DMS53 (cell line): Measurements from ENCODE around the gene RAVER2.
A peak's percentile ranks its signal among the peaks of the same experiment; 100 is the strongest.
"Not testable (repeated sequence)": the region's sequence is repeated elsewhere in the genome, so short reads cannot be mapped to it uniquely, and the experiment has no call there.

ENCODE experiments used
- DNase-seq: peaks from one replicate; lab custom pipeline; 2025; lab: John Stamatoyannopoulos, UW

Gene RAVER2, protein sequence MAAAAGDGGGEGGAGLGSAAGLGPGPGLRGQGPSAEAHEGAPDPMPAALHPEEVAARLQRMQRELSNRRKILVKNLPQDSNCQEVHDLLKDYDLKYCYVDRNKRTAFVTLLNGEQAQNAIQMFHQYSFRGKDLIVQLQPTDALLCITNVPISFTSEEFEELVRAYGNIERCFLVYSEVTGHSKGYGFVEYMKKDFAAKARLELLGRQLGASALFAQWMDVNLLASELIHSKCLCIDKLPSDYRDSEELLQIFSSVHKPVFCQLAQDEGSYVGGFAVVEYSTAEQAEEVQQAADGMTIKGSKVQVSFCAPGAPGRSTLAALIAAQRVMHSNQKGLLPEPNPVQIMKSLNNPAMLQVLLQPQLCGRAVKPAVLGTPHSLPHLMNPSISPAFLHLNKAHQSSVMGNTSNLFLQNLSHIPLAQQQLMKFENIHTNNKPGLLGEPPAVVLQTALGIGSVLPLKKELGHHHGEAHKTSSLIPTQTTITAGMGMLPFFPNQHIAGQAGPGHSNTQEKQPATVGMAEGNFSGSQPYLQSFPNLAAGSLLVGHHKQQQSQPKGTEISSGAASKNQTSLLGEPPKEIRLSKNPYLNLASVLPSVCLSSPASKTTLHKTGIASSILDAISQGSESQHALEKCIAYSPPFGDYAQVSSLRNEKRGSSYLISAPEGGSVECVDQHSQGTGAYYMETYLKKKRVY

DNA sequence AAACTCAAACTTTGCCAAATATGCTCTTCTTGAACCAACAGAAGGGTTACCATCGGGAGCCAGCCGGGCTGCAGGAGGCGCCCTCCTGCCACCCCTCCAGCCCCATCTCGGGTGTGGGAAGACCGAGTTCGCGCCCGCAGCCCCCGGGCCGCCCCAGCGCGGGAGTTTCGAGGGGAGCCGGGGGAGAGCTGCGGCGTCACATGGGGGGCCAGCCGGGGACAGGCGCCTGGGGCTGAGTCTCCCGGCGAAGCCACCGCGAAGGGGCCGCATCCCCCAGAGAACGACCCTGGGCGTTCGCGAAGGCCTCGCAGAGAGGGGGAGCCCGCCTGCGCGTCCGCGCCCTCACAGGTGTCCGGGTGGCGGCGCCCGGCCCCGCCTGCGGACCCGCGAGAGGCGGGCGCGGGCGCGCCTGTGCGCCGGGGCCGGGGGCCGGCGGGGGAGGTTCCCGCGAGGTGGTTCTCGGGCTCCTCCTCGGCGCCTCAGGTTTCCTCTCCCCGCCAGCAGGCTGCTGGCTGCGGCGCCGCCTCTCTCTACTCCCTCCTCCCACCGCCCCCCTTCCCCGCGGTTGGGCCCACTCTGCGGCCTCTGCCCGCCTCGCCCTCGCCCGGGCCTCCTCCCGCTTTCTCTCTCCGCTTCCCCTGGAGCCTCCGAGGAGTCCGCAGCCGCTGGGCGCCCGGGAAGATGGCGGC is at the start of gene RAVER2:
TSS of gene RAVER2 (plus strand) at position 584 of the 689 bp plus-strand sequence. CDS start at position 682, 98 bp downstream.
- peak; percentile 93 for DNase-seq

DNA sequence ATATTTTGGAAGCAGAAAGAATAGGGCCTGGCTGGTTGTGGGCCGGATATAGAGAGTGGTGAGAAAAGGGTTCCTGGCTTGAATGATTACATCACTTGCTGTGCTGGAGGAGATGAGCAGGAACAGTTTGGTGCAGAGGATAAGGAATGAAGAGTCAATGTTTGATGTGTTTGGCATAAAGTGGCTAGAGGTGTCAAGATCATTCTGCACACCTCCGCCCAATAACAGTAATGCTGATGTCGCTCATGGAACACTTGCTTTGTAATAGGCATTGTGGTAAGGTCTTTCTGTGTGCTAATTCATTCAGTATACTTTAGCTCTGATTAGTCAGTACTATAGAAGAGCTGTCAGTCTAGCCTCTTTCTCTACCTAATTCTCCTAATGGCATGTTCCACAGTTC is 48.0 kb upstream of the RAVER2 start:
- no peak for DNase-seq

DNA sequence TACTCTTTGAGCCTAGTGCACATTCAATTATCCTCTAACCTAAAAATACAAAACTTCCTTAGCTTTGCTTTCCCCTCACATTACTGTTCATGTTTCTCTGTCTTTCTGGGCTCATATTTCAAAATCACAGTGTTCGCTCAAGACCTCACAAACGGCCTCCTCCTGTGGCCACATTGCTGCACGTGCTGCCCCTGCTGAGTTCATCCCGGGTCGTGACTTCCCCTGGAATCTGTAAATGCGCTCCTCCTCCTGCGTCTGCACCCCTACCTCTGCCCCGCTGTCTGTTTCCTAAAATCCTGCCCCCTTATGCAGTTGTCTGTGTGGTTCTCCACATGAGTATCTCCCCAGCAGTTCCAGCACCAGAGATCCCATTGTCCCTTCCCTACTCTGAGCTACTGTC is 45.5 kb upstream of the RAVER2 start:
- DNase-seq, result no peak

DNA sequence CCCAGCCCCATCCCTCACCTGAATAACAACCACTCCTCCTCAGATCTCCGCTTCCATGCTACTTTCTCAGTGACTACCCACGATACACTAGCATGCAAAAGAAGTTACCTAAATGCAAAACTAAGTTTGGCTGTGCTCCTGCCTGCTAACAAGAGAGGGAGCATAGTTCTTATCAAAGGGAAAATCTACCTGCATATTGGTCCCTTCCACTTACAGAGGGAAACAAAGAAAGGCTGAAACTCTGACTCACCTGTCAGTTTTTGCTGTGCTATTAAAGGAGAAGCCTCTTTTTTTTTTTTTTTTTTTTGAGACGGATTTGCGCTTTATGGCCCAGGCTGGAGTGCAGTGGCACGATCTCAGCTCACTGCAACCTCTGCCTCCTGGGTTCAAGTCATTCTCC is 43.8 kb upstream of the RAVER2 start:
- peak; percentile 54 for DNase-seq

DNA sequence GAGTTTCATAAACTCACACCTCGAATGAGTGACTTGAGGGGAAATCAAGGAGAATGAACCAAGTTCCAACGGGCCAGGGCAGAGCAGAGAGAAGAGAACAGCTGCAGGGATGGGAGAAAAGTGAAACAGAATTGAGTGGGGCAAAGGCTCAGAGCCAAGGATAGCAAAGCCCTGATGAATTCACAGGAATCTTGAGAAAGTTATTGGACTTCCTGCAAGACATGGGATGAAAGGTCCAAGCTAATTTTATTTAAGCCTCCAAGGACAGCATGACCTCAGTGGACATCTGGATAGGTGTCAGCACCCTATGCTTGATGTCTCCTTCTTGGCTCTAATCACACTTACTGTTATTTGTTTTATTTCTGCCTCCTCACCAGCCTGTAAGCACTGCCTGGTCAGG is 43.0 kb upstream of the RAVER2 start:
- no peak for DNase-seq

DNA sequence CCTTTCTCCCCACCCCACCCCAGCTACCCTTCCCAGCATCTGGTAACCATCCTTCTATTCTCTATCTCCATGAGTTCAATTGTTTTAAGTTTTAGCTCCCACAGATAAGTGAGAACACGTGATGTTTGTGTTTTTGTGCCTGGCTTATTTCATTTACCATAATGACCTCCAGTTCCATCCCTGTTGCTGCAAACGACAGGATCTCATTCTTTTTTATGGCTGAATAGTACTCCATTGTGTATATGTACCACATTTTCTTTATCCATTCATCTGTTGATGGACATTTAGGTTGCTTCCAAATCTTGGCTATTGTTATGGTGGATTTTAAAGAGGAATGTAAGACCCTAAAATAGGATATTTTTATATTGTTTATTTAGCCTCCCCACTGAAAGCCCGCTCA is 42.2 kb upstream of the RAVER2 start:
- not testable (repeated sequence) for DNase-seq

DNA sequence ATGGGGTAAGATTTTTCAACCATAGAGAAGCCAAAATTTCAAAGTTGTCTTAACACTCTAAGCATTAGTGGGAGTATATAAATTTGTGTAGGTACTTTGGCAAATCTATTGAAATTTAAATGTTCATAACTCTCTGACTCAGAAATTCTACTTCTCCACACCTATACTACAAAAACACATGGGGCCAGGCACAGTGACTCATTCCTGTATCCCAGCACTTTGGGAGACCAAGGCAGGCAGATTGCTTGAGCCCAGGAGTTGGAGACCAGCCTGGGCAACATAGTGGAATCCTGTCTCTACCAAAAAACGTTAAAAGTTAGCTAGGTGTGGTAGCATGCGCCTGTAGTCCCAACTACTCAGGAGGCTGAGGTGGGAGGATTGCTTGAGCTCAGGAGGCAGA is 41.3 kb upstream of the RAVER2 start:
- DNase-seq, result no peak

DNA sequence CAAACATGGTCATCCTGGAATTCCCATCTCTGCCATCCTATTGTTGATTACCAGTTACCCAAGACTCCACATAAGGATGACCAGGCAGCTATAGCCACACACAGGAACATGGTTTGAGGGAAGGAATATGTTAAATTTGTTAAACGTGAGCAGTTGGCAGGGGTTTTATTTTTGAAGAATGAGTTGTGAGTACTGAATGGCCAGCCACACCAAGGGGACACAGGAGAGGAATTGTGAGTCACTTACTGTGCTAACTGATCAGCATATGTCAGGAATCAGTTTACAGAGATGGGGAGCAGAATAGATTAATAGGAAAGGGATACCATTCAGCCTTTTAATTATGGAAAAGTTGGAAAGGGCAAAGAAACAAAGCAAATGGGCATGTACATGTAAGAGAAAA is 39.3 kb upstream of the RAVER2 start:
- DNase-seq, result no peak

DNA sequence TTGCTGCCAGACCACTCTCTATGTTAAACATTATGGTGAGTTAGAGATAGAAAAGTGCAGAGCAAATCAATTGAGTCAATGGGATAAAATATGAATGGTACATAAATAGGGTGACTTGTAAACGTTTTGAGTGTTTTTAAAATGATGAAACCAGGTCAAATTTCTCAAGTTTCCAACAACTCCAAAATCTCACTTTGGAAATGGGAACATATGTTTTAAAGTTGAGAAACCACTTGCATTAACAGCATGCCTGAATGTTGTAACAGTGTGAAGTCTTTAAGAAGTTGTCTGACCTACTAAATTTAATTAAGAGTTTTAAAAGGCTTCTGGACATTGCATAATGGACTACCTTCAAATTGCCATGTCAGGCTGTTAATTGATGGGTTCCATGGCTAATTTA is 33.6 kb upstream of the RAVER2 start:
- DNase-seq, result no peak

DNA sequence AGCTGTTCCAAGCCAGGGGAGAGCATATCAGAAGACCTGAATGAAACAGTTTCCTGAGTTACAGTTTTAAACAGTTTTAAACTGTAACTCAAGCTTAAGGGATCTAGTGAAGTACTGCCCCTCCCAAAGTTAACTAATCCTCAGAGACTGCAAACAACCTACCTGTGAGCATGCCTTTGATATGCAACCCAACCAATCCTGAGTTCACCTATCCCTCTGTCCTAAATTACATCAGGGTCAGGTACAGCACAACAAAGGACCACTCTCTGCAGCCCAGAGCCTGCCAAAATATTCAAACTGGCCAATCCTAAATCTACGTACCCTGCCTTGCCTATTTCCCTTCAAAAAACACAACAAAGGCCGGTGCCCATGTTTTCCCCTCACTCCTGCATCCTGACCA is 32.8 kb upstream of the RAVER2 start:
- DNase-seq, result no peak

DNA sequence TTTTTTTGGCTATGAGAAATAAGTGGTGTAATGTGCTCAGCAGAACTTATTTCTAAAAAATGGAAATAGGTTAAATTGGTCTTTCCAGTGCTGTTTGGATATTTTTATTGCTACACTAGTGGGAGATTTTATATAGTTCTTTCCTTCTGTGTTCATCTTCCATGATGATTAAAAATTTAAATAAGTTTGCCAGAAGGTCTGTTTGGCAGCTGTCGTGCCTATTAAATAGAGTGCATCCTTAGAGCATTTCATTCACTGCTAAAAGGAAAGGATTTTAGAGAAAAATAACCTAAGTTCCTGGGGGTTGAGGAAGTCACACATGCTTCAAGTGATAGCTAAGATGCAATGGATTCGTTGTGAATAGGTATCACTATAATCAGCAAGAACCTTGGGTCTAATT is 29.7 kb upstream of the RAVER2 start:
- DNase-seq, result no peak

DNA sequence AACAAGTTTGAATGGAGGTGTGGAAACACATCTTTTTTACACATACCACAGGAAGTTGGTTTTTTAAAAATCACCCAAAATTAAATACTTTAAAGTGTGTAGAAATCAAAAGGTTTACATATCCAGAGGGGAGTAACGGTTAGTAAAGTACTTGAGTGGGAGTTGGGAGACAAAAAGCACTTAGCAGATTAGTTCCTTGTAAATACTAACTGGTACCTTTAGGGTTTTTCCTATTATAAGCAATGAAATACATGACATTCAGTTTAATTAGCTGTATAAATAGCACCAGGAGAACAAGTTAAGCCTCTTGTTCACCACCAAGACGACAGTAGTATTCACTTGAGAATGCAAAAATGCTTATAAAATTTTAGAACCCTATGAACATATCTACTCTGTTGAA is 23.7 kb upstream of the RAVER2 start:
- no peak for DNase-seq

DNA sequence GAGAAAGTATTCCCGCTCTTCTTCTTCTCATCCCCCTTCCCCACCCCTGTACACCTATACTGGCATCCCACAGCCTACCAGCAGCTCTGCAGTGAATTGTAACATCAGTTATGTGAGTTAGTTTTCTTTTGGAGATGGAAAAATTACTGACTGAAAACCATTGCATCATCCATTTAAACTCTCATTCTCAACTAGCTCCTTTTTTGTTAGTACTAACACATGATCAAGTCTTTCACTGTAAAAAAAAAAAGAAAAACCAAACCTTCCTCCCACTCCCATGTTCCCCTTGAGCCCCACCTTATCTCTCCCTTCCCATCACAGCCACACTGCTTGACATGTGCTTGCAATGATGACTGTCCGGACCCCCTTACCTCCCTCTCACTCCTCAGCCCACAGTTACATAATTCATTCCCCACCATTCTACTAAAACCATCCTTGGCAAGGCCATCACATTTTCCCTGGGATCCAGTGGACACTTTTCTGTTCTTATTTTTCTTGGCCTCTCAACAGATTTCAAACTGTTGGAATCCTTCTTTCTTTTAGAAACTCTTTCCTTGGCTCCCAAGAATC is 23.2 kb upstream of the RAVER2 start:
- DNase-seq, result no peak

DNA sequence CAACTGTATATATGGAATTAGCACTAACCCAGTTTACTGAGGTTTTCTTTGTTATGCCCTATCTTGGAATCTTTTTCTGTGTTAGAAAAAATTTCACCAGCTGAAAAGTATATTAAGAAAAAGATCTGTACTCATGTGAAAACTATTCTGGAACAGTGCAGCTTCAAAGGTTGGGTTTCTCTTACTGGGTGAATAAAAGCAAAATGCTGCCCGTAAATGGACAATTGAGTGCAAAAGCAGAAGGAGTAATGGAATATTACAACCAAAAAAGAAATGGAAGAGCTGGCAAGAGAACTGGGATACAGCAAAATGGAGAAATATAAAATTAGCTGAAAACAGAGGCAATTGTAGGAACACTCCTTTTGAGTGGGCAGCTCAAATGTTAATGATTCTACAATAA is 17.0 kb upstream of the RAVER2 start:
- DNase-seq, result no peak

DNA sequence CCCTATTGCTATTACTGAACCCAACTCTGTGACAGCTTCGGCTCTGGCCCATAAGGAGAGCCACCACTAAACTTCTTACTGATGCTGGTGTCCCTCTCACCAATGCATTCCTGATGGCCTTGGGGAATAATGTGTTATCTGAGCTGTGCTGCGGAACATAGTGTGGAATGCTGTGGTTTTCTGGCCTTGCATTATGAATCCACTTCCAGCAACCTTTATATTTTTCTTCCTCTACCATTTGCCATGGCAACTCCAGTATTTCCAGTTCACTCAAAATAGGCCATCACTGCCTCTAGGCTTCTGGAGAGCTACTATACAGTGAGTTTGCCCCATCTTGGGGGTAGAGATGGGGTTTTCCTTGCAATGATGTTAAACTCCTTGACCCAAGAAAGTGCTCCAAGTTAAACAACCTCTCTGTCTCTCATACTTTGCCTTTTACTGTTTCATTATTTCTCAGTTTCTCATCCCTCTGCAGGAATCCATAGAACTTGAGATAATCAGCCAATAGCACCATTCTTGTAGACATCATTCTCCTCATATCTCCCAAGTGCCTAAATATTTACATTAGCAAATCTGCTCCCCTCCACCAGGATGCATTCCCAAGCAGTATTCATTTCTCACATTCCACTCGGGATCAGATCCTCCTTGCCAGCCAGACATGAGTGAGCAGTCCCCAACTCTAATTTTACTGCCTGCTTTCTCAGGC is 11.1 kb upstream of the RAVER2 start:
- no peak for DNase-seq

DNA sequence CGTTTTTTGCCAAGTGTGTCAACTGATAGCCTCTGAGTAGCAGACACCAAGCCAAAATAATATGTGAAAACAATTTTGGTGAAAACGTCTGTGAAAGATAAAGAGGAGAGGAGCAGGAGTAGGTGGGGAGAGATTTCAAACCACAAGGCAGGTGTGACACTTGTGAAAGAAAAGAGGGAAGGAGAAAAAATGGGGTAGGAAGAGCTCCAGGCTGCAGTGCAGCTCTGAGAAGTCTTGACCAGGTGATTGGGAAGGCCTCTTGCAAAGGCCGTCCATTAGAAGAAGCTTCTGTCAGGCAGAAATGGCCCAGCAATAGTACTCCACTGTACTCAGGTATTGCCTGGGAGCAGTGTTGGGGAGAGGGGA is 10.6 kb upstream of the RAVER2 start:
- DNase-seq, result no peak

DNA sequence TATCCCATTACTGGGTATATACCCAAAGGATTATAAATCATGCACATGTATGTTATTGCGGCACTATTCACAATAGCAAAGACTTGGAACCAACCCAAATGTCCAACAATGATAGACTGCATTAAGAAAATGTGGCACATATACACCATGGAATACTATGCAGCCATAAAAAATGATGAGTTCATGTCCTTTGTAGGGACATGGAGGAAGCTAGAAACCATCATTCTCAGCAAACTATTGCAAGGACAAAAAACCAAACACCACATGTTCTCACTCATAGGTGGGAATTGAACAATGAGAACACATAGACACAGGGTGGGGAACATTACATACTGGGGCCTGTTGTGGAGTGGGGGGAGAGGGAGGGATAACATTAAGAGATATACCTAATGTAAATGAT is 4.2 kb upstream of the RAVER2 start:
- not testable (repeated sequence) for DNase-seq

DNA sequence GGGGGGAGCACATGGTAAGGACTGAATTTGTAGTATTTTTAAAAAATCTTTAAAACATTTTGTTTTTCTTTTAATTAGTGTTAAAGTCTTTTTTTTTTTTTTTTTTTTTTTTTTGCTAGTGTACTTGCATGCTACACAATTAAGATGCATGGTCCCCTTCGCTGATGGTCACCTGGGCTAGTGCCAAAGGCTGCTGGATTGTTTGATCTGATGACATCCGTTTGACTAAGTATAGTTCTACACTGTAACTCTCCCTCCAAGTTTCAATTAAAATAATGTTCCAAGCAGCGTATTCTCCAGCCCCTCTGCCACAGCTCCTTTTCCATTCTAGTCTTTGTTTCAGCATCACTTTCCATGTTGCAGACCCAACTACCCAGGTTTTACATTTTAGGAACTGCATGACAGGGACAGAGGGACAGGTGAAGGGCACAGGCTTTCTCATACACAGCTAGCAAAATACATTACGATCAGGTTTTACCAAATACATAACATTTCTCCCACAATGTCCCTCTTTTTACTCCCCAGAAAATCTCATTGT is 852 bp upstream of the RAVER2 start:
- DNase-seq, result no peak

DNA sequence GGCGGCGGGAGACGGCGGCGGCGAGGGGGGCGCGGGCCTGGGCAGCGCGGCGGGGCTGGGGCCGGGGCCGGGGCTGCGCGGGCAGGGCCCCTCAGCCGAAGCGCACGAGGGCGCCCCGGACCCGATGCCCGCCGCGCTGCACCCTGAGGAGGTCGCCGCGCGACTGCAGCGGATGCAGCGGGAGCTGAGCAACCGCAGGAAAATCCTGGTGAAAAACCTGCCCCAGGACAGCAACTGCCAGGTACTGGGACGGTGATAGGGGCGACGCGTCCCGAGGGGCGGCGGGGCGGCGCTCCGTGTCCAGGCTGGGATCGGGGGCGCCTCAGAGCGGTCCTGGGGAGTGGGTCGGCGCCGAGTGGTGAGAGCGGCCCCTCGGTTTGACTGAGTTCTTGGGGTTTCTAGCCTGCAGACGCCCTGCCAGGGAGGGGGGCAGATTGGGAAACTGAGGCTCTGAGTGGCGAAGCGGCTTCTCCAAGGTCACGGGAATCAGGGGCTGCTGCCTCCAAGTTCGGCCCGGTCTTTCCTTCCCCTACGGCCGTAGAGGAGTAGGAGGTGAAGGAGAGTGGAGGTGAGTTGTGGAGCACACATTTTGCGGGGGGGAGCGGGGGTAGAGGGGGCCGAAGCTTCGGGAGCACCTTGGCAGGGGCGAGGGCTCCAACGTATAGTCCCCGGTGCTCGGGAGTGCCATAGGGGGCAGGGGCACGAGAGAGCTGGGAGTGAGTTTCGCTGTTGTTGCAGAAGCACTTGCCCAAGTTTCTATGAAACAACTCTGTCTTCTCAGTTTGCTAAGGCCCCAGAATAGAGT is 508 bp downstream of the RAVER2 start:
- peak; percentile 83 for DNase-seq

DNA sequence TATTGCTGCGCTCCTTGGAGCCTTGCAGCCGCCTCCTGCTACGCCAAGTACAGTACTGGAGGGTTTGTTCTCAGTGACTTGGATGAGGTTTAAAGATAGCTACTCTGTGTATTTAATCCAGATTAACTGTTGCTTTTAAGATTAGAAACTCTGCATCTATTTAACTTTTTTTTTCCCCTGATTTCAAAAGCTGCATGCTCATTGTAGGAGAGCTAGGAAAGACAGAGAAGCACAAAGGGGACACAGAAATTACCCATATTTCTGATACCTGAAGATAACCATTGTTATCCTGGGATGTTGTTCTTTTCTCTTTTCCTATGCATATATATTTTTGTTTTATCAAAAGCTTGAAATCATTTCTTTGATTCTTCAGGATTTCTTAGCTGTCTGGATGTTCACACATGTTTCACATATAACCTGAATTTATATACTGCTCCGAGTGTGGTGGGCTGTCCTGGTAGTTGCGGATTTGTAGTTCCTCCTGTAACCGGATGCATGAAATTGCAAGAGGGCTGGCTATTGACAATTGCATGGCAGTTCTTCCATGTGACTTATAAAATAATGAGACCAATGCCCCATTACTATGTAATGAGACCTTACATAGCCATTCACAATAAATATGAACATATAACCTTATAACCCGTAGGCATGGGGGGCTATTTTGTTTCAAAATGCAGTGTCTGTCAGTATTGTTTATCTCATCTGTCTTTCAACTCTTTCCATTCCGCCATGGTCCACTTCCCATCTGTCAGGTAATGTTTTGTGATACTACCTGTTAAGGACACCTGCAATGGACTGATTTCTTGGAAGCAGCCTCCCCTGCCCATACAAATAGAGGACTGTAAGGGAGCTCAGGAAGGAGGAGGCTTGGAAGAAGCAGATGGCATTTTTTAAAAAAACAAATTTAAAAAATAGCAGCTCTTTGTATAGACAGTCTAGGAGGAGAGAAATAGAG is 1.4 kb downstream of the RAVER2 start:
- DNase-seq, result peak; percentile 38
